Activated naive CD4-positive, alpha-beta T cell treated with anti-CD3 and anti-CD28 coated beads, Interleukin-2, amount 10 ng/mL, durations not matched to agents 7 days and 5 days (primary cell): ENCODE measurements around the gene ZMIZ1.
A peak's percentile ranks its signal among the peaks of the same experiment; 100 is the strongest.

Experiments used
- CTCF ChIA-PET: fragments of 350-600 bp; sonication (Branson Sonifier 250); formaldehyde crosslinking; loops from one replicate; lab custom pipeline; 2021; ENCODE audit warnings: antibody characterized with exemption; lab: Charles Lee
- DNase-seq: peaks from one replicate; pipeline ENCODE4 v3.0.0-alpha.2; 2020
- H3K27ac Mint-ChIP-seq: one replicate; pipeline ENCODE4 v1.8.0; 2021; ENCODE audit warnings: mild to moderate bottlenecking, moderate library complexity, mixed read lengths
- H3K27me3 Mint-ChIP-seq: one replicate; pipeline ENCODE4 v1.8.0; 2021; ENCODE audit warnings: mild to moderate bottlenecking, mixed read lengths
- H3K36me3 Mint-ChIP-seq: one replicate; pipeline ENCODE4 v1.8.0; 2021; ENCODE audit warnings: mixed read lengths
- H3K4me1 Mint-ChIP-seq: one replicate; pipeline ENCODE4 v1.8.0; 2021; ENCODE audit warnings: mixed read lengths
- H3K4me3 Mint-ChIP-seq: one replicate; pipeline ENCODE4 v1.8.0; 2021; ENCODE audit warnings: mild to moderate bottlenecking, moderate library complexity, mixed read lengths
- H3K9me3 Mint-ChIP-seq: one replicate; pipeline ENCODE4 v1.8.0; 2021; ENCODE audit warnings: mixed read lengths

The ZMIZ1 gene

DNA sequence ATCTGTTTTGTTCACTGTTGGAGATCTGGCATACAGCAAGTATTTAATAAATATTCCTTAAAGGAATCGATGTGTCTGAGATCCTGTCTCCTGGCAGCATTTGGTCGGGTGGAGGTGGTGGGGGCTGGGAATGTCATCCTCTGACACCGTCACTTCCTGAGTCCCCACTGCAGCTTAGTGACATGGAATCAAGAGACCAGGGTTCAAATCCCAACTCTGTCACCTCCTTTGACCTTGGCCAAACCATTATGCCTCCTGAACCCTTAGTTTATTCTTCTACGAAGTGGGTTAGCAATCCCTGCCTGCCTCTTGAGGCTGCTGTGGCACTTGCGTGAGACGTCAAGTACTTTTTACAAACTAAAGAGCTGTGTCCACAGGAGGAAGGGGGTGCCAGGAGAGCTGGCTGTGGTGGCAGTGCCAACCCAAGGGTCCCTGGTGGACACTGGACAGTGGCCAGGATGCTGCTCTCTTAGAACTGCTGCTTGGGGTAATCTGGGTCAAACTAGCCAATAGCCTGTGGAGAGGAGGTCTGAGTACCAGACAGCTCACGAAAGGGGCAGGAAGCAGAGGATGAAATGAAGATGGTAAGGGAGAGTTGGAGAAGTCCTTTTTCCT, 8.0 kb upstream of the ZMIZ1 start:
- peaks cover 54% of the 10 kb centered on the region for H3K27me3 Mint-ChIP-seq
- no peaks in the 10 kb centered on the region for H3K36me3 Mint-ChIP-seq
- DNase-seq, result no peak
- H3K27ac Mint-ChIP-seq, result no peak overlapping the region
- CTCF ChIA-PET, result interaction anchor here (1.2 kb wide), 1 partner anchor 93 kb away, joined by 3 read pairs; no protein-coding TSS in a partner anchor
- H3K9me3 Mint-ChIP-seq, result no peaks in the 10 kb centered on the region
- no peak overlapping the region for H3K4me3 Mint-ChIP-seq
- peaks cover 36% of the 10 kb centered on the region for H3K4me1 Mint-ChIP-seq

DNA sequence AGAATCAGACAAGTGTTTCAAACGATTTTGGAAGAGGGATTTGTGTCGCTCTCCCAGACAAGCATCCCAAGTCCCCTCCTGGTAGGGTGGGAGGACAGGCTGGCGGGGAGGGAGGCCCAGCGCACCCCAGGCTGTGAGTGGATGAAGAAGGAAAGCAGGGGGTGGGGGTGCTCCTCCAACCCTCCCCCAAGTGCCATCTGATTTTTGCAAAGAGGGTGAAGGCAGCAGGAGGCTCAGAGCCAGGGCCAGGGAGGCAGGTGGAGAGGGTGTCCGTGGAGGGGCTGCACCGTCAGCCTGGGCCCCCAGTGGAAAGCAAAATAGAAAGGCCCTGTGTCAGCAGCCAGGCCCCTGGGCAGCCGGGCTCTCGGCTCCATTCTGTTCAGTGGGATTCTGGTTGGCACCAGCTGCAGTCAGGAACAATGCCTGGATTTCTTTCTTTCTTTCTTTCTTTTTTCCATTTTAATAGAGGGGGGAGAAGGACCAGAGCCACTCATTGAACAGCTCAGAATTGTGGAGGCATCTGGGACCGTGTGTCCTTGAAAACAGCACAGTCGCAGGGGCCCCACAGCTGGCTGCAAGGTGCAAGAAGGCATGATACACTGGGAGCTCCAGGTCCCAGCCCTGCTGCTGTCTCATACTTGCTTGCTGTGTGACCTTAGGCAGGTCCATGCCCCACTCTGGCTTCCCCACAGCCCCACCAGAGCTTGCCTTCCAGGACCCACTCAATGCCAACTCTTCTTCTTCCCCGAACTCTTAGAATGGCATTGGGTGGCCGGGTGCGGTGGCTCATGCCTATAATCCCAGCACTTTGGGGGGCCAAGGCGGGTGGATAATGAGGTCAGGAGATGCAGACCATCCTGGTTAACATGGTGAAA, 7.1 kb upstream of the ZMIZ1 start:
- peaks cover 49% of the 10 kb centered on the region for H3K27me3 Mint-ChIP-seq
- DNase-seq, result no peak
- H3K4me3 Mint-ChIP-seq, result no peak overlapping the region
- H3K27ac Mint-ChIP-seq, result no peak overlapping the region
- H3K4me1 Mint-ChIP-seq, result peaks cover 44% of the 10 kb centered on the region
- CTCF ChIA-PET, result interaction anchor here (0.5 to 4.1 kb wide), 4 partner anchors 9 to 1242 kb away, joined by 3 to 12 read pairs (median 3); no protein-coding TSS in a partner anchor
- H3K9me3 Mint-ChIP-seq, result no peaks in the 10 kb centered on the region
- H3K36me3 Mint-ChIP-seq, result no peaks in the 10 kb centered on the region

DNA sequence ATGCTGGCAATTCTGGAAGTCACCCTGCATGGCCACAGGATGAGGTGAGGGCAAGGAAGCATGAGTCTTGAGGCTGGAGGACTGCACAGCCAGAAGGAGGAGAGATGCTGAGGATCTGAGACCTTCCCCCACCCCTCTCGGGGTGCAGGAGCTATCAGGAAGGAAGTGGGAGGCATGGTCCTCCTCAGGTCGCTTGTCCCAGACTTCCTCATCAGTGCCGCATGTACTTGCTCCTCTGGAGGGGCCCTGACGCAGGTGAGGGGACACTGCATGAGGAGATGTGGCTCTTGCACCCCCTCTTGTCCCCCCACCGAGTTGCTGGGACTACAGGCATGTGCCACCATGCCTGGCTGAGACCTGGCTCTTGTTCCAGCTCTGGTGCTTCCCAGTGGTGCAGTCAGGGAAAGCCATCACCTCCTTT, 5.7 kb upstream of the ZMIZ1 start:
- Mint-ChIP-seq H3K9me3 (no peaks in the 10 kb centered on the region), H3K4me1 (peaks cover 53% of the 10 kb centered on the region), H3K27me3 (peaks cover 45% of the 10 kb centered on the region), H3K27ac (no peak overlapping the region), H3K36me3 (no peaks in the 10 kb centered on the region), H3K4me3 (no peak overlapping the region)
- CTCF ChIA-PET, result interaction anchor here (4.1 kb wide), 1 partner anchor 10 kb away, joined by 12 read pairs; no protein-coding TSS in a partner anchor
- no peak for DNase-seq

DNA sequence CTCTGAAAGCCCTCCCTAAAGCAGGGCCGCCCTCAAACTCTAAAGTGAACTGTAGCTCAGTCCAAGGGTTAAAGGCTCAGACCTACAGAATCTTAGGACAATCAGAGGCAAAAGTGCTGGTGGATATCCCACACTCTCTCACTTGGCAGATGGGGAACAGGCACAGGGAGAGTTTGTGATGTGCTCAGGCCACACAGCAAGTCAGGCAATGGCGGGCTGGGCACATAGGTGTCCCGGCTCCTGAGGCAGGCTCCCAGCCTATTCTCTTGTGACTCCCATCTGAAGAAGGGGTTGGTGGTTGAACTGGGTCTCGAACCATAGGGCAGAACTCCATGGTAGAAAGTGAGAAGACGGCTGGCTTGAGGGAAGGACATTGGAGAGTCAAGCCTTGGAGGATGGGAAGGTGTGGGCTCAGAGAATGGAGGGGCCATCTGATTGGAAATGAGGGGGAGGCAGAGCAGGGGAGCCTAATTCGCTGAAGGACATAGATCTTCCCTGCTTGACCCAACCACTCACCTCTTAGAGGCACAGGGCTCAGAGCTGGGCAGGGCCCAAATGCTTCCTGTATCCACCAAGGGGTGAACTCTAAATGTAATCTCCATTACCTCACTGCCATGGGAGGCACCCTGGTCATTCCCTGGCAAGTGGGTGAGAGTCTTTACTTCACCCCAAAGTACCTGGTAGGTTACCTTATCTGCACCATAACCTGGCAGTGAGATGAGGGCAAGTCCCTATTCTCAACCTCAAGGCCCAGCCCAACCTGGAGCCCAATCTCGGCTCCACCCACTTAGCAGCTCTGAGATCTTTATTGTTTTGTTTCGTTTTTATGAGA, 4.9 kb upstream of the ZMIZ1 start:
- Mint-ChIP-seq H3K27ac (peak overlapping the region; percentile 45), H3K36me3 (peaks cover 1% of the 10 kb centered on the region), H3K9me3 (no peaks in the 10 kb centered on the region), H3K4me1 (peaks cover 56% of the 10 kb centered on the region), H3K27me3 (peaks cover 45% of the 10 kb centered on the region), H3K4me3 (no peak overlapping the region)
- peak; percentile 62 for DNase-seq
- CTCF ChIA-PET, result interaction anchor here (0.6 to 4.1 kb wide), 2 partner anchors 11 to 75 kb away, joined by 3 to 12 read pairs; no protein-coding TSS in a partner anchor

DNA sequence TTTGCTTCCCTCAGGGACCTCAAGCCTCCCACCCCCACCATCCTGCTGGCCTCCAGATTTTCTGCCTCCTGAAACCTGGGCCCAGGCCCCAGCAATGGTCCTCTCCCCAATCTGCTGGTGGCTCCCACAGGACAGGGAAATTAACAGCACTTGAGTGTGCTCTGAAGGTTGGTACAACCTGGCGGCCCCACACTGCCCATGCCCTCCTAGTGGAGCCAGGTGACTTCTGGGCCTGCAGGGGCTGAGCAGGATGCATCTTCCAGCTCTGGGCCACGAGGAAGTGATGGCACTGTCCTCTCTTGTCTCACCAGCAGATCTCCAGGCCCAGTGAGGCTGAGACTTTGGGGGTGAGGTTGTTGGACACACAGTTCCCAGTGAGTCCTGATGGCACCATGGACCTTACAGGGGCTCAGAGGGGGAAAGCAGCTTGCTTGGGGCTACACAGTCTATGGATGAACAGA, 3.6 kb upstream of the ZMIZ1 start:
- Mint-ChIP-seq H3K4me3 (no peak overlapping the region), H3K27me3 (peaks cover 42% of the 10 kb centered on the region), H3K9me3 (no peaks in the 10 kb centered on the region), H3K36me3 (peaks cover 1% of the 10 kb centered on the region), H3K4me1 (peaks cover 56% of the 10 kb centered on the region), H3K27ac (peak overlapping the region; percentile 65)
- CTCF ChIA-PET, result interaction anchor here (0.6 to 4.1 kb wide), 4 partner anchors 10 to 130 kb away, joined by 3 to 12 read pairs (median 3); no protein-coding TSS in a partner anchor
- DNase-seq, result no peak

DNA sequence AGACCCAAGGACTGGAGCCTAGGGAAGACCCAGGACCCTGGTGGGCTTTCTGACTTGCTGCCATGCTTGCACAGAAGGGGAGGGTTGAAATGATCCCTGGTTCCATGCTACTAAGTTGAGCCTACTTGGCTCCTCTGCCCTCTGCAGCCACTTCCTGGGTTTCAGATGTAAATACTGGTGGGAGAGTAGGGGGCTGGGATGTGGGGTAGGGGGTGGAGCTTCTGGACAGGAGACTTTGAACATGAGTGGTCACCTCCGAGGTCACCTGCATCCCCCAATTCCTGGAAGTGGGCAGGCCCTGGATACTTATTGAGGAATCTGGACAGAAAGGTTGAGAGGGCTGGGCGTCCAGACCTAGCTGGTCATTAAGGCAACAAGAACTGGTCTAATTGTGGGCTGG, 2.9 kb upstream of the ZMIZ1 start:
- no peak for DNase-seq
- peaks cover 39% of the 10 kb centered on the region for H3K27me3 Mint-ChIP-seq
- H3K36me3 Mint-ChIP-seq, result peaks cover 1% of the 10 kb centered on the region
- CTCF ChIA-PET, result interaction anchor here (0.6 to 4.1 kb wide), 6 partner anchors 11 to 130 kb away, joined by 3 to 12 read pairs (median 3); no protein-coding TSS in a partner anchor
- peak overlapping the region; percentile 70 for H3K4me3 Mint-ChIP-seq
- no peaks in the 10 kb centered on the region for H3K9me3 Mint-ChIP-seq
- H3K27ac Mint-ChIP-seq, result no peak overlapping the region
- peaks cover 56% of the 10 kb centered on the region for H3K4me1 Mint-ChIP-seq

DNA sequence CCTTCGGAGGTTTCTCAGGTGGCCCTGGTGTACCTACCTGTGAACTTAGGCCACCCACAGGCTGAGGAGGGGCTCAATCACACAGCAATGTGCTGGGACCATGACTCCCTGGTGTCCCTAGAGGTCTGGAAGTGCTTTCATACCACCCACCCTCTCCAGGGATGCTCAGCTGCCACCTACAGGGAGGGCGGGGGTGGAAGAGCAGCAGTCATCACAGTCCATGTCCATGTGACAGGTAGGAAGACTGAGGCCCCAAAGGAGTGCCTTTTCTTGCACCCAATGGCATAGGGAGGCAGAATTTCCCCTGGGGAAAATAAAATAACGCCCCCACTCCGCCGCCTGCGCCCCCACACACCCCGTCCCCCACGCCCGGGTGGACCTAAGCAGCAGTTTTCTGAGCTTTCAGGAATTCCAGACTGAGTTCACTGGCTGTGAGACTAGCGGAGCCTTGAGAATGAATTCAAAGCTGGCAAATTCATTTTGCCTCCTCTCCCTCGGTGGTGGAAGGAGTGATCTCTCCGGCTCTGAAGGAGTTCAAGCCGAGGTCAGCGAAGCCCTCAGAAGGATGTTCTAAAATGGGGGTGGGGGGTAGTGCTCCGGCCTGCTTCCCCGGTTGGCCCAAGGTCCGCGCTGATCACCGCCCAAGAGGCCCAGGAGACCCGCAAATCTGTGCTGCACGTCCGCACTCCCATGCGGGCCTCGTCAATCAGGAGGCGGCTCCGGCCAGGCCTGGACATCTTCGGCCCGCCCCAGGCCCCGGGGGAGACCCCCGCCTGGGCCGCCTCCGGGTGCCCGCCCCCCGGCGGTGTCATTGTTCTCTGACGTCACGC, 2.1 kb upstream of the ZMIZ1 start:
- CTCF ChIA-PET, result interaction anchor here (0.9 to 2.4 kb wide), 6 partner anchors 11 to 129 kb away, joined by 3 to 8 read pairs (median 3); no protein-coding TSS in a partner anchor
- H3K27me3 Mint-ChIP-seq, result peaks cover 39% of the 10 kb centered on the region
- no peaks in the 10 kb centered on the region for H3K9me3 Mint-ChIP-seq
- no peak for DNase-seq
- H3K4me1 Mint-ChIP-seq, result peaks cover 61% of the 10 kb centered on the region
- H3K36me3 Mint-ChIP-seq, result peaks cover 4% of the 10 kb centered on the region
- H3K27ac Mint-ChIP-seq, result peak overlapping the region; percentile 64
- peak overlapping the region; percentile 70 for H3K4me3 Mint-ChIP-seq

DNA sequence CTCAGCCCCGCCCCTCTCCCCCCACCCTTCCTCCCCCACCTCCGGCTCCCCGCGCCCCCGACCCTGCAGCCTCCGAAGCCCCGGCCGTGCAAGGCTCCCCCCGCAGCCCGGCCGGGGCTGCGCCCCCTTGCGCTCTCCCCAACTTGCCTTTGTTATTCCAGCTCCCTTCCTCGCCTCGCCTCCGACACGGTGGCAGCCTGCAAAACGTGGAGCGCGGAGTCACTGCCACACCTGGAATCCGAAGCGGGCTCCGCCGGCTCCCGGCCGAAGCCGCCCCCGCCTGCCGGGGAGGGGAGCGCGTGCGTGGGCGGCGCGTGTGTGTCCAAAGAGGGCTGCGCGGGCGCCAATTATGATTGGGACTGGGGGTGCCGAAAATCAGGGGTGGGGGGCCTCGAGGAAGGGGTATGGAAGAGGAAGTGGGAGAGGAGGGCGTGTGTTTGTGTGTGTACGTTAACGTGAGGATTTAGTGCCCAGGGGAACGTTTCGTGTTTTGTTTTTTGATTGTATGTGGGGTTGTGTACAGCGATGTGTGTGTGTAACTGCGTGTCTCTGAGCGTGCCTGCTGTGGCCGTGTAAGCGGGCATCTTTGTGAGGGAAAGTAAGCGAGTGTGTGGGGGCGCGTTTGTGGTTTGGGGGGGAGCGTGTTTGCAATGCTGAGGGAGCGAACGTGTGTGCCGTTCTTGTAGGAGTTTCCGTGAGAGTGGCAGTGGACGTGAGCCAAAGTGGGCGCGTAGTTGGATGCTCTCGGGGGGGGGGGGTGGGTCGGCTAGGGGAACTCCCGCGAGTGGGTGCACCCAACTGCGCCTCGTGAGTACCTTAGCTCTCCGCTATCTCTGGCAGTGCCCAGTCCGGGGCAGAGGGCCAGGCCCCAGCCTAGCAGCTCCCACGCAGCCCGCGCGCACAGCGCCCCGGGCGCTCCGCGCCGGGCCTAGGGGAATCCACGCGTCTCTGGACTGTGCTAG, 1.2 kb upstream of the ZMIZ1 start:
- H3K27ac Mint-ChIP-seq, result peak overlapping the region; percentile 58
- DNase-seq, result peak; percentile 91
- no peaks in the 10 kb centered on the region for H3K9me3 Mint-ChIP-seq
- H3K27me3 Mint-ChIP-seq, result peaks cover 45% of the 10 kb centered on the region
- peaks cover 7% of the 10 kb centered on the region for H3K36me3 Mint-ChIP-seq
- H3K4me1 Mint-ChIP-seq, result peaks cover 65% of the 10 kb centered on the region
- CTCF ChIA-PET, result interaction anchor here (0.9 to 2.4 kb wide), 4 partner anchors 79 to 128 kb away, joined by 3 to 8 read pairs (median 5); no protein-coding TSS in a partner anchor
- peak overlapping the region; percentile 84 for H3K4me3 Mint-ChIP-seq

DNA sequence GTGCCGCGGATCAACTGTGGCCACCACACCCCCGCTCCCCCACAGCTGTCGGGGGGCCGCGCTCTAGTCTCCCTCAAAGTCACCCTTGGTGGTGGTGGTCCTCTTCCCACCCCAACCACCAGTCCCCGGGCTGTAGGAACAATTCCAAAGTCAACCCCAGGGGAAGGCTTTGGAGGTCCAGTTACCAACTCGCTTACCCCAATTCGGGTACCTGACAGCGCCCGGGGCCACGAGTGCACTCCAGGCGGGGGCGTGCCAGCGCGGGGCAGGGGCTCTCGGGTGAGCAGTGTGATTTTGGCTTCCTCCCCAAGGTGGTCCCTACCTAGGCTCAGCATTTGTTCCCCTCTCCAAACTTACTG, 584 bp upstream of the ZMIZ1 start:
- Mint-ChIP-seq H3K27me3 (peaks cover 51% of the 10 kb centered on the region), H3K36me3 (peaks cover 7% of the 10 kb centered on the region), H3K27ac (no peak overlapping the region), H3K4me1 (peaks cover 61% of the 10 kb centered on the region), H3K9me3 (no peaks in the 10 kb centered on the region), H3K4me3 (peak overlapping the region; percentile 84)
- CTCF ChIA-PET, result interaction anchor here (2.4 kb wide), 1 partner anchor 93 kb away, joined by 7 read pairs; no protein-coding TSS in a partner anchor
- peak; percentile 52 for DNase-seq

DNA sequence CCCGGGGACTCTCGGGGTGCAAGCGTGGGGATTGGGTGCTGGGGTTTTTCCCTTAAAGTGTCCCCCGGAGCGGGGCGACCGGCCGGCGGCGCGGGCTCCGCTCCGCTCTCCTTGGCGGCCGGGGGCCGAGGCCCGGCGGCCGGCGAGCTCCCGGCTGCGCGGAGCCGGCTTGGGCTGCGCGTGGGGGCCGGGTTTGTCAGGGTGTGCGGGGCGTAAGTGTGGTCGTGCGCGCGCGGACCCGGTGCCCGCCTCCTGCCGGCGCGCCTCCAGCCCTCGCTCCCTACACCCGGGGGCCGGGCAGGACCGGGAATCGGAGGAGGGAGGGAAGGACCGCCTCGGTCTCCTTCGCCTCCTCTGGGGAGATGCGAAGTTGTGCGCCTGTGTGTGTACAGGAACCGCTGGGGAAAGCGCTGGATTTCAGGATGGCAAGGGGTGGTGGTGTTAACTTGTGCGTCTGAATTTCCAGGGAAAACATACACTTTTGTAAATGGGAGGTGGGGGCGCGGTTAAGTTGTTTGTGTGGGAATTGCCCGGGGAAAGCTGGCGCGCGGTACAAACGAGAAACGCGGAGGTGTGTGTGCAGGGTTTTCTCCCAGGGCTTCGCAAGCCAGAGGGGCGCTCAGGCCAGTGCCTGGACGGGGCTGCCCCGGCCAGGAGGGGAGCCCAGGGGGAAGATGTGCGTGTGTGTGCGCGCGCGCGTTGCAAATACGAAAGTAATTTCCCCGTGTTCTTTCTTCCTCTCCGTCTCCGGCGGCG, 737 bp downstream of the ZMIZ1 start:
- Mint-ChIP-seq H3K4me3 (peak overlapping the region; percentile 95), H3K27me3 (peaks cover 57% of the 10 kb centered on the region), H3K27ac (peak overlapping the region; percentile 90), H3K9me3 (no peaks in the 10 kb centered on the region), H3K36me3 (peaks cover 7% of the 10 kb centered on the region), H3K4me1 (peaks cover 48% of the 10 kb centered on the region)
- peak; percentile 75 for DNase-seq
- CTCF ChIA-PET, result no interaction called here

DNA sequence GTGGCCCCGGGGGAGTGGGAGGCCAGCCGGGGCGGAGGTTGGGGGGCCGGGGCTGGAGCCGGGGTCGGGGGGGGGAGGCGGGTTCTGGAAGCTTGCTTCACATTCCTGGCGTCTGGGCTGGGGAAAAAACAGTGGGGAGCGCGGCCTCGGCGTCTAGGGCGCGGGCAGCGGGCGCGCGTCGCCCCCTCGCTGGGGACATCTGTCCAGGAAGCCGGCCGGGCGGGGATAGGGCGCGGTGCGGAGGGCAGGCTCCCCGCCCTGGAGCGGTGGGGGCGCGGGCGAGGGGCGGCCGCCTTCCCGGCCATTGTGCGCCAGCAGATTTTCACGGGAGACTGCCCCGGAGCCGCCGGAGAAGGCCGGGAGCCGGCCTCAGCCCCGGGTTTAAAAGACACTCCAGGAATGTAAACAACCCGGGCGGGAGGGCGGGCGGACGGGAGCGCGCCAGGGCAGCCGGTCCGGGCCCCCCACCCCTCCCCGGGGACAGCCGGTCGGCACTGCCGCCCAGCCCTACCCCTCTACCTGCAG, 1.4 kb downstream of the ZMIZ1 start:
- CTCF ChIA-PET, result no interaction called here
- H3K9me3 Mint-ChIP-seq, result no peaks in the 10 kb centered on the region
- peak overlapping the region; percentile 90 for H3K27ac Mint-ChIP-seq
- H3K27me3 Mint-ChIP-seq, result peaks cover 62% of the 10 kb centered on the region
- no peak for DNase-seq
- peaks cover 7% of the 10 kb centered on the region for H3K36me3 Mint-ChIP-seq
- peaks cover 41% of the 10 kb centered on the region for H3K4me1 Mint-ChIP-seq
- peak overlapping the region; percentile 95 for H3K4me3 Mint-ChIP-seq
